HG02870 (cell line): ENCODE measurements around the gene LRBA.

ENCODE experiments used
- ATAC-seq: cut with Tn5 transposase; IDR thresholded peaks from one replicate; pipeline ENCODE4 v1.9.1; 2021; ENCODE audit warnings: mild to moderate bottlenecking, moderate library complexity; ENCODE audit not compliant: unreplicated experiment

LRBA gene

GRCh38 chr4:150336676-150337412 is 678.2 kb downstream of the LRBA start:
- no peak for ATAC-seq

DNA sequence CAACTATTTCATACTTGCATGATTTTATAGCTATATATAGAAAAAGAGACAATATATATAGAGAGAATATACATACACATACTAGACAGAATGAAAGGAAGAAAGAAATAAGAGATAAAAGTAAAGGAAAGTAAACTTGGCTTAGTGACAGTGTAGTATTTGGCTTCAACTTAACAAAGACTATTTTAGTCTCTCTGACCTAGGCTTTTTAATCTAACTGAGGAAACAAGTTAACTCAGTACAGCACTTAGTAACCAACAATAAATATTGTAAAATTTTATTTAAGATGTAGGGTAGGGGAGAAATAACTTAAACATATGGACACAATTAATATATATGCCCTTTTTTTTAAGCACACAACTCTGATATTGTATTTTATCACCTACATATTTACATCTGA is 682.1 kb downstream of the LRBA start:
- no peak for ATAC-seq

GRCh38 chr4:150332086-150332485 is 683.0 kb downstream of the LRBA start:
- ATAC-seq, result no peak

- no peak for ATAC-seq
Measured at GRCh38 chr4:150329373-150329772, 685.7 kb downstream of the LRBA start.

GRCh38 chr4:150328496-150328895 is 686.6 kb downstream of the LRBA start:
- ATAC-seq, result no peak

GRCh38 chr4:150327262-150327780 is 687.8 kb downstream of the LRBA start:
- no peak for ATAC-seq

DNA sequence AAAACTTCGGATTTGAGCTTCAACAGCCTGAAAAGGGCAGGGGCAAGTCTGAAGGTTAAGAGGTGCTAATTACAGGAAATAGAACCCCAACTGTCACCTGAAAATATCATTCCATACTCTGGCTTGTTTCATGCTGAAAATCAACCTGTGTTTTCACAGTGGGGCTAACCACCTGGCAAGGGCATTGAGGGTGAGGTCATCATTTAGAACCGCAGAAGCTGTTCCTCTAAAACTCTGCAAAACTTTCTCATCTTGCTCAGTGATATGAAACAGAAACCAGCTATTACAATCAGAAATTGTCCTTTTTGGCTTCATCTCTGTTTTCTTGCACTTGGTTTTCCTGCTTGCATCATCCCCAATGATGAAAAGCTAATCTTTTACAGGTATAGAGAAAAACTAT is 689.2 kb downstream of the LRBA start:
- ATAC-seq, result peak; percentile 60

- ATAC-seq, result no peak
Measured at GRCh38 chr4:150323406-150324325, 691.4 kb downstream of the LRBA start.

DNA sequence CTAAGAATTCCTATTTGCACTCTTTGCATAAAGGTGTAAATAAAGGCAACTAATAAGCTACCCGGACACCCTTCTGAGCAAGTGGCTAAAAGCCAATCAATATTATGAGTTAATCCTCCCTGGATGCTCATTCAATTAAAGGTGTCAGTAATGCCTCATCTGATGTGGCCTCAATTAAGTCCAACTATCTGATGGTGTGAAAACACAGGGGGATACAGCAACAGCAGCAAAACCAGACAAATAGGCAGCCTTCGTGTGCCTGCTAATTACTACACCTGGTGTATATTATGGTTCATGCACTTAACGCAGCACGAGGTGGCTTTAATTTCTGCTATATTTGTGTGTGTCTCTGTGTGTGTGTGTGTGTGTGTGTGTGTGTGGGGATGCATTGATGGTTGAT is 692.4 kb downstream of the LRBA start:
- no peak for ATAC-seq

GRCh38 chr4:150321113-150321512 is 694.0 kb downstream of the LRBA start:
- ATAC-seq, result no peak

GRCh38 chr4:150318971-150319370 is 696.1 kb downstream of the LRBA start:
- ATAC-seq, result no peak

DNA sequence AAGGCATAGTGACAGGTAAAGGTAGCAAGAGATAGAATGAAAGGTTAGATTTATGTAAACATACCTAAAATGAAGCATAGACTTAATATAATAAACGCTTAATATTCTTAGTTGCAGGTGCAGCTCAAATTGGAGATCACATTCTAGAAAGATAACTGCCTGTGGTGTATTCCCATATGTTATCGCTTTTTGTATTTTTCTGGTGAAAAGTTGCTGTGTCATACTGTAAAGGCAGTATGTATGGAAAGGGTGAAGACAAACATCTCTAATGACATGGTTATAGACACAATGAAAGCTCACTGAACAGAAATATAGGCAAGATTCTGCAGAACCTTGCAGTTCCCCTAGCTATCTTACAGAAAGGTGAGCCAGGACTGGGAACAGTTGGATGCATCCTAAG is 696.6 kb downstream of the LRBA start:
- ATAC-seq, result no peak

- no peak for ATAC-seq
Measured at GRCh38 chr4:150316332-150317205, 698.5 kb downstream of the LRBA start.

DNA sequence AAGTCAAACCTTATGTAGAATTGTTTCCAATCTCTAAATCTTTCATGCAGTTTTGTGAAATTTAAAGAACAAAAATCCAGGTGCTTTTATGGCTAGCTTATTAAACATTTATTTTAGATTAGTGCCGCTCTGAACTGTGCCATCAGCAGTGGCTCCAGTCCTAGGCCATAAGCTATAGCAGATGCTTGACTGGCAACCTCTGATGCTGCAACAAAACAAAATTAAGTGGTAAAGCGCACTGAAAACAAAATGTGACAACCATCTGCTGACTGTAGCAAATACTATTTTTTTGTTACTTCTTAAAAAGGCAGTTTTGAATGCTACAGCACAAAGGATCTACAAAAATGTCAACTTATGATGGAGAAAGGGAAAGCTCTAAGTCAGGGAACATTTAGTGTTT is 699.4 kb downstream of the LRBA start:
- no peak for ATAC-seq

GRCh38 chr4:150315175-150315574 is 699.9 kb downstream of the LRBA start:
- ATAC-seq, result no peak

DNA sequence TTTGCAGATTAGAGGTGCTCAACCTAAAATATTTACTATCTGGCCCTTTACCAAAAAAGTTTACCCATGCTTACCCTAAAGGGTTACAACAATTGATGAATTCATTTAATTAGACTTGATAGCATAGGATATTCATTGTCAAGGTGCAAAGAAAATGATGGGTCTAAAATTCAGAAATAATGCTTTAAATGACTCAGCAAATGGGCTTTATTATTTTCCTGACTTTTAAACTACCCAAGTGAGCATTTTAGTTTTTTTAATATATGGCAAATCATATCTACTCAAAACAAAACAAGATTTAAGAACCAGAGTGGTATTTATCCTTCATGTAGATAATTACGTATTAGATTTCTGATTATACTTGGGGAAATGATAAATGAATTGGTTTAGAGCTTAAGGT is 701.1 kb downstream of the LRBA start:
- no peak for ATAC-seq

GRCh38 chr4:150310159-150310895 is 704.8 kb downstream of the LRBA start:
- ATAC-seq, result no peak

- ATAC-seq, result no peak
Measured at GRCh38 chr4:150308824-150309472, 706.1 kb downstream of the LRBA start.

- ATAC-seq, result no peak
Measured at GRCh38 chr4:150306719-150307118, 708.4 kb downstream of the LRBA start.

DNA sequence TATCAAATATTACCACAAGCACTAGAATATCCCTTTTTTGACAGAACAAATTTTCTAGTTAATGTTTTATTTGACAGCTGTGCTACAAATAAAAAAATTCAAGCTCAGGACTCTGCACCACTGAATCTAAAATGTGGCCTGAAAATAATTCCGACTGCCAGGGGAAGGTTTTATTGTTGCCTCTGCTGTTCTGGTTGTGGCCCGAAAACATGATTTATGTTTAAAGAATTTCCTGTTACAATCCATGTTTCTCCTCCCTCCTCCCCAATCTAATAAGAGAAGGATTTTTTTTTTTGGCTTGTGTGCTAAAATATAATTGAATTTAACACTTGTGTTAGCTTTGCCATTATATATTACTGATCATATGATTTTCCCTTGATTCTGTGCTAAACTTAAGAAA is 709.1 kb downstream of the LRBA start:
- ATAC-seq, result no peak
